NCI-H748 (cell line): Measurements from ENCODE around the gene MPZ.

Experiments
- DNase-seq: peaks from one replicate; lab custom pipeline; 2025; ENCODE audit not compliant: unreplicated experiment; lab: John Stamatoyannopoulos, UW

Gene MPZ

DNA sequence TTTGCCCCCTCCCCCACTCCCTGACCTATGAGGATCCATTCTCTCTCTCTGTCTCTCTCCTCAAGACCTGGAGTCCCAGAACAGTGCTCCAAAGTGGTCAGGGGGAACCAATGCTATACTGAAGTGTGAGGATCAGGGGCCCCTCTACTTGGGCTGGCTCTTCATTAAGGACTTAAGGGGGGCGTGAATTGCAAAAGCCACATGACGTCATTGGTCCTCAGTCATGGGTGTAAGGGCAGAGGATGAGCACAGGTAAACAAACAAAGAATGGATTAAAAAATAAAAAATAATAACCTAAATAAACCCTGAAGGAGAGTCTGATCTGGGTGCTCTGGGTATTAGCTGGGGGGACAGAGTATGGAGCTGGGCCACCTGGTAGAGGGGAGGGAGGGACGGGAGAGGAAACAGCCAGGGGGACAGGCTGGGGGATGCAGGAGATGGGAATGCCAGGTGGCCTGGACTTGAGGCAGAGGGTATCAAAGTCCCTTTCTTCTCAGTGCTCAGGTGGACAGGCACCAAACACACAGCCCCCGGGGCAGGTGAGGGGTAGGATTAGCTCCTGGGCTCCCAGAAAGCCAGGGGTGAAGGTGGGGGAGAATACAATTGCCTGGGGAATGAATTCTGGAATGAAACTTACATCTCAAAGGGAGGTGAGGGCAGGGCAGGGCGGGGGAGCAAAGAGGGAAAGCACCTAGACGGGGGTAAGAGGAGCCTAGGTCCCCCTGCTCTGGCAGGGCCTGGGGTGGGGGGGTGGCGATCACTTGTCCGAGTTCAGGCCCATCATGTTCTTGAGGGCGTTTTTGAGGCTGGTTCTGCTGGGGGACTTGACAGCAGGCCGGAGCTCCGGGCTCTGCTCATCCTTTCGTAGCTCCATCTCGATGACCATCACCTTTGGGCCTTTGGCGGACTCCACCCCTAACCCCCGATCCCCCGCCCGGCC lies 4.6 kb downstream of the MPZ start:
- DNase-seq, result no peak

DNA sequence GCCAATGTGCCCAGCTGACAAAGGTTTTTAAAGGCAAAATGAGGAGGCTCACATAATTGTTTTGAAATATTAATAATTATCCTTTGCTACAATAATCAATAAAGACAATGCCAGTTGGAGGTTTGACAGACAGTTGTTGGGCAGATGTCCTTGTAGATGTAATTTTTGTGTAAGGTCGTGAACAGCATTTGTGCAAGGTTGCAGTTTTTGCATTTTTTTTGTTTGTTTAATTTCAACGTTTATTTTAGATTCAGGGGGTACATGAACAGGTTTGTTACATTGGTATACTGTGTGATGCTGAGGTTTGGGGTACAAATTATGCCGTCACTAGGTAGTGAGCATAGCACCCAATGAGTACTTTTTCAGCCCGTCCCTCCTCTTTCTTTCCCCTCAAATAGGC lies 9.3 kb downstream of the MPZ start:
- no peak for DNase-seq

DNA sequence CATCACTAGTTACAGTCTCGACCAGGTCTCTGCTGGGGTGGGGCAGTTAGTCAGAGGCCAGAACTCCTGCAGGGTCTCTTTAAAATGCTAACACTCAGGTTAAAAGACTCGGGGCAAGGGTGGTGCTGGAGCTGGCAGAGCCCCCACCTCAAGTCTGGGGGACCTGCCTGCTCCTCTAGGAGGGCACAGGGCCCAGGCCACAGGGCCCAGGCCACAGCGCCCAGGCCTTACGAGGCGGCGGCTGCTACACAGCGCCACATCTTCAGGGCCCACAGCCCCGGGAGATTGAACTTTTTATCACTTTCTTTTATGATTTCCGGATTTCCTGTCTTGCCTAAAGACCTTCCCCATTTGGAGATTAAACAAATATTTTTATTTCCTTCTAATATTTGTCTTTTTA lies 10.4 kb downstream of the MPZ start:
- no peak for DNase-seq

DNA sequence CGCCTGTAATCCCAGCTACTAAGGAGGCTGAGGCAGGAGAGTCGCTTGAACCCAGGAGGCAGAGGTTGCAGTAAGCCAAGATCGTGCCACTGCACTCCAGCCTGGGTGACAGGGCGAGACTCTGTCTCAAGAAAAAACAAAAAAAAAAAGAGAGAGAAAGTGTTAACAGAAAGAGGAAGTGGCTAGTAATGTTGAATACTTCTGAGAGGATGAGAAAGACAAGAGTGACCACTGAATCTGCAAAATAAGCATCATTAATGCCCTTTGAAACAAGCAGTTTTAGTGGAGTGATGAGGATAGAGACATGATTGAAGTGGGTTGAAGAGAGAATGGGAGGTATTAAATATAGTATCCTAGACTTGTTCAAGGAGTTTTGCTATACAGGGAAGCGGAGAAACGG lies 11.7 kb downstream of the MPZ start:
- no peak for DNase-seq

DNA sequence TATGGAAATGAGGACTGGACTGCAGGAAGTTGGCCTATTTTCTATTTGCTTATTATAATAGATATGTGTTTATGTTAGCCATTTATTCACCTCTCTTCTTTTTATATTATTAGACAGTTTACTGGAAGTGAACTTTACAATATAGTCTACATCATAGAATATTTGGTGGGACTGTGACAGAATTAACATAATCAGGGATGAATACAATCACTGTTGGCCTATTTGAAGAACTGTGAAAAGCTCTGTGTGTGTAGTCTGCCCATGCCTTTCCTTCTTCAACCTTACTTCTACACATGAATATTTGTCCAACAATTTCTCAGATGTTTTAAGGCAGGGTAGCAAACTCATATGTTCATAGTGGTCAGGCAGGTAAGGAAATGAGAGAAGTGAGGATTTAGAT lies 12.4 kb downstream of the MPZ start:
- DNase-seq, result no peak

DNA sequence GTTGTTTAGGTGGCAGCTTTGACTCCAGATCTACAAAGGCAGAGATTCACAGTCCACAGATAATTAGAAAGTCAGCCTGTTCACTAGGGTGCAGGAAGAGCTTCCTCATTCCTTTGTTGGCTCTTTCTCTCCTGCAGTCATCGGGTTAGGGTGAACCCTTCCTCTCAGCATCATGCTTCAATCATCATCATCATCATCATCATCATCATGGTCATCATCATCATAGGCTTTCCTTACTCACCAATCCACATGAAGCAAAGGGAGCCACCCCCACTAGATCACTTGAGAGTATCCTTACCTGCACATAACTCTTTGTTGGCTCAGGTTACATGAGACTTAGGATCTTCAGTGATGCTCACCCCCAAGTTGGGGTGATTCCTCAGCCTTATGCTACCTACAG lies 19.0 kb downstream of the MPZ start:
- DNase-seq, result no peak

DNA sequence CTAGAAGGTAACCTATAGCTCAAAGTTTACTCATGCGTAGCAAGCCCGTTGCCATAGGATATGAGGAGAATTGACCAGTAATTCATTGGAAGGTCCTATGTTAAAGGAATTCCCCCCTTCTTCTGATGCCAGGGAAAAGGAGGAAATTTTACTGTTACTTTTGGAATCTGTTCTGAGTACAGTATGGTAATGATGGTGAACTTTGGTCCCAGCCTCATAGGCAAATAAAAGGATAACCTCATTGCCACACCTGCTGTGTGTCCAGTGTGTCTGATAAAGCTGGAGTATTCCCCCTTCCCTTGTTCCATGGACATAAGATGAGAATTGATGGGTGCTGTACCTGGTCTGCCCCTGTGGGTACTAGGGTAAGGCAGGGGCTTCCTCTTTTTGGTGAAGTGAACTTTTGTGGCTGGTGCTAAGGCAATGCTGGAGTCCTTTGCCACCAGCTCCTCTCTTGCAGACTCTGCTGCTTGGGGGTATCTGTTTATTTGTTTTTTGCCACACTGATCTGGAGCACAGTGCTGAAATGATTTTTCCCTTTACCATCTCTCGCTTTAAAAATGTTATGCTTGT lies 22.2 kb downstream of the MPZ start:
- DNase-seq, result no peak

DNA sequence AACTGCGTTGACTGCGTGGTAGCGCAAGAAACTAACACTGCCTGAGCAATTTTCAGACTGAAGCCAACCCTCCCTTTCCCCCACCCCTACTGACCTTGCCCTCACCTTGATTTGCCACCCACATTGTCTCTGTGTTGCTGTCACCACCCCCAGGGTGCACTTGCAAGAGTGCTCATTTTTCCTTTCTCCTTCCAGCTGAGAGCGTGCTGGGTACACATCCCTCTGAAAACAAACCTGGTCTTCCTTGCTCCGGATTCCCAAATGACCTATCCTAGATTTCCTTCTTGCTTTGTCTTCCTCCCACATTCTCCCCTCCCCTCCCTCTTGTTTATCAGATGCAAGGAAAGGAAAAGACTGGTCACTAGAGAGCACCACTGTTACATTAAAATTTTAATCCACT lies 24.2 kb downstream of the MPZ start:
- DNase-seq, result no peak

DNA sequence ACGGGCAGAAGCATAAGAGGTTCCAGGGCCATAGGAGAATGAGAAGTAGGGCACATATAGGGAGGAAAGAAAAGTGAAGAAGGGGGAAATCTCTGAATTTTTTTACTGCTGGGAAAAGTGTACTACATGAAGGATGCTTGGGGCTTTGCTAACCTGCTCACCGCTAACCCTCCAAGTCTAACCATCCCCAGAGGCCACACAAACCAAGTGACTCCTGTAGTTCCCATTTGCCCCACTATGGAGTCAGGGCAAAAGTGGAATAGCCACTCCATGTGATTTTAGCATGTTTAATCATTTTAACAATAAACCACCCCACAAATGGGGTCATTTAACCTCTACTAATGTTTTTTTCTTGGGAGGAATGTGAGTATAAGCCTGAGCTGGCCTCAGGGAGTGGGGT lies 24.7 kb downstream of the MPZ start:
- no peak for DNase-seq

DNA sequence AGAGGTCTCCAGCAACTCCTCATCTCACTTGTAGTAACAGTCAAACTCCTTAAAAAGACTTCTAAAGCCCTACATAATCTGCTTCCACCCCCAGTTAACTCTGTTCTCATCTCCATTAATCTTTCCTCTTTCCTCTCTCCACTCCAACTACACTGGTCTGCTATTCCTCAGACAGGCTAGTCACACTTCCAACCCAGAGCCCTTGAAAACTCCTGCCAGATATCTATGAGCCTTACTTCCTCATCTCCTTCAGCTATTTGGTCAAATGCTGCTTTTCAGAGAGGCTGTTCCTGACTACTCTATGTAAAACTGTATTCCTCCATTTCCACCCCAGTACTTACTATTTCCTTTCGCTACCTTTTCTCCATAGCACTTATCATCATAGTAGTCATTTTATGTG lies 26.8 kb downstream of the MPZ start:
- no peak for DNase-seq

DNA sequence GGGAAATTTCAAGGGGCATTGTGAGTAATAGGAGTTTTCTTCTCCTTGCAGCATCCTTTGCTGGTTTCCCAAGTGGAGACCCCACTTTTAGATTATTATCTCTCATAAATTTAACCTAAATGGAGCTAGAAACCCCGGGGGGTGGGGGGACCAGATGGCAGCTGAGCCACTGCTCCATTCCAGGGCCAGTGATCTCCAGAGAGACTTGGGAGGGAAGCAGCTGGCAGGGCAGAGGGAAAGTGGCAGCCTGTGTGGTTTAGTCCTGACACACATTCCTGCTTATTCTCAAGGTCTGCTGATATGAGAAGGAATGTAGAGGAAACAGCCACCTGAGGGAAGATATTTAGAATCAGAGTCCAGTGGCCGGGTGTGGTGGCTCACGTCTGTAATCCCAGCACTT lies 34.9 kb downstream of the MPZ start:
- no peak for DNase-seq

DNA sequence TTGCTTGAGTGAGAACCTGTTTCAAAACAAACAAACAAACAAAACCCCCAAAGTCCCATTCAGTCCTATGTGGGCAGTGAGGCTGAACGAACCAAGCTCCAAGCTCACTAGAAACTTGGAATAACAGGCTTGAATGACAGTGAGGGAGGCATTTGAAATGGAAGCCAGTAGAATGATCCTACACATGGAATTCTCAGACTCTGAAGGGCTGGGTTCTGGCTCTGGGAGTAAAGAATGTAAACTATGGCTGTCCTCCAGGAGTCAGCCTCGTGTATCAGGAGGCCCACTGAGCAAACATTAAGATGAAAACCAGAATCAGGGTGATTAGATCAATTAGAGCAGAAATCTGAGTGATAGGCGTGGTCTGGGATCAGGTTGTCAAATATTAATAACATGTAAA lies 36.4 kb downstream of the MPZ start:
- DNase-seq, result no peak

DNA sequence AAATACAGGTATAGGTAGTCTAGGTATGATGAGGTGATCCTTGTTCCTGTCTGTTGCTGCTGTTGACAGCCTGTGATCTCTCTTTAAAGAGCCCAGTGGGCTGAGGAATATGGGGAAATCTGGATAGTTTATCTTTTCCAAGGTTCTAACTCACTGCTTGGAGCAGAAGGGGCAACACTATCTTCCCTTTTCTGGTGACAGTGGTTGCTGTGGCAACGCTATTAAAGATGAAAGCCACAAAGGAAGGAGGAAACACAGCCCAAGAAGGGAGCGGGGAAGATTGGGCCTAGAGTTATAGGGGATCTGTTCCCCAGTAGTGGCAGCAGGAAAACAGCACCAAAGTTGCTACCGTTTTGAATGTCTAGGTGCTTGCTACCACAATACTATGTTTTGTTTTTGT lies 42.4 kb downstream of the MPZ start:
- no peak for DNase-seq

DNA sequence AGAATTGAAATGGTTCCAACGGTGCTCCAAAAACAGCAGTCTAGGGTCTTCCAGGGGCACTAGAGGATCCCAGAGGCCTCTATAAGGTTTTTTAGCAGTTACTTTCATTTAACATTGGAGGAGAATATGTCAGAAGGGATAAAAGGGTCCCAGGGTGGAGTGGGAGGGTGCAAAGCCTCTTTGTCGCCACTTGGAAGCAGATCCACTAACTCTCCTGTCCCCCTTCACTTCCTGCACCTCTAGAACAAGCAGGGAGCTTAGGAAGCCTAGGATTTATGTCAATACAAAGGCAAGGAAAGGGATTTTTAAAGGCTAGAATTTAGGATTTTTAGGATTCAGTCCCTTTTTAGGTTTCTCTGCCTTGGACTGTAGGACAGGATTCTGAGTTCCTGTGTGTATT lies 42.9 kb downstream of the MPZ start:
- no peak for DNase-seq

DNA sequence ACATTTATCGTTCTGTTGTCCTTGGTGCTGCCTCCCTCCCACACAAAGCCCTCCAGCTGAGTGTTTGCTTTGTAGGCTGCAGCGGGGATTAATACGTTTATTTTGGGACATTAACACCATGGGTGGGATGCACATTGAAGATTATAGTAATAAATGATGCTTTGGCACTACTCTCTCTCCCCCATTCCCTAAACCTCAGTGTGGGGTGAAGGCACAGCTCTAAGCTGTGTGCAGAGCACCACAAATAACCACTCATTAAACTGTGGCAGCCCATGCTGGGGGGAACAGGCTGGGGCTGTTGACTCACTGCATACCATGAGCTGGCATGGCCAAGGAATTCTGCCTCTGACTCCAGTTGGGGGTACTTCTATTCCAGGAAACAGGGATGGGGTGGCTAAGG lies 43.6 kb downstream of the MPZ start:
- peak; percentile 54 for DNase-seq

DNA sequence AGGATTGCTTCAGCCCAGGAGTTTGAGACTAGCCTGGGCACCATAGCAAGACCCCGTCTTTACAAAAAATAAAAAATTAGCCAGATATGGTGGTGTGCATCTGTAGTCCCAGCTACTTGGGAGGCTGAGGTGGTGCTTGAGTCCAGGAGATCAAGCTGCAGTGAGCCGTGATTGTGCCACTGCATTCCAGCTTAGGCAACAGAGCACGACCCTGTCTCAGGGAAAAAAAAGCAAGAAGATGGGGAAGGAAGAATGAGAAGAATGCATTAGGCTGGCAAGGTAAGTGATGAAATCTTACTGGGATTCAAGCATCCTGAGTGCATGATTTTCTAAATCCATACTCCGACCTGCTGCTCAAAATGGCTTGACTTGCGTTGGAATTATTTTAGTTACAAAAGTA lies 44.5 kb downstream of the MPZ start:
- no peak for DNase-seq

DNA sequence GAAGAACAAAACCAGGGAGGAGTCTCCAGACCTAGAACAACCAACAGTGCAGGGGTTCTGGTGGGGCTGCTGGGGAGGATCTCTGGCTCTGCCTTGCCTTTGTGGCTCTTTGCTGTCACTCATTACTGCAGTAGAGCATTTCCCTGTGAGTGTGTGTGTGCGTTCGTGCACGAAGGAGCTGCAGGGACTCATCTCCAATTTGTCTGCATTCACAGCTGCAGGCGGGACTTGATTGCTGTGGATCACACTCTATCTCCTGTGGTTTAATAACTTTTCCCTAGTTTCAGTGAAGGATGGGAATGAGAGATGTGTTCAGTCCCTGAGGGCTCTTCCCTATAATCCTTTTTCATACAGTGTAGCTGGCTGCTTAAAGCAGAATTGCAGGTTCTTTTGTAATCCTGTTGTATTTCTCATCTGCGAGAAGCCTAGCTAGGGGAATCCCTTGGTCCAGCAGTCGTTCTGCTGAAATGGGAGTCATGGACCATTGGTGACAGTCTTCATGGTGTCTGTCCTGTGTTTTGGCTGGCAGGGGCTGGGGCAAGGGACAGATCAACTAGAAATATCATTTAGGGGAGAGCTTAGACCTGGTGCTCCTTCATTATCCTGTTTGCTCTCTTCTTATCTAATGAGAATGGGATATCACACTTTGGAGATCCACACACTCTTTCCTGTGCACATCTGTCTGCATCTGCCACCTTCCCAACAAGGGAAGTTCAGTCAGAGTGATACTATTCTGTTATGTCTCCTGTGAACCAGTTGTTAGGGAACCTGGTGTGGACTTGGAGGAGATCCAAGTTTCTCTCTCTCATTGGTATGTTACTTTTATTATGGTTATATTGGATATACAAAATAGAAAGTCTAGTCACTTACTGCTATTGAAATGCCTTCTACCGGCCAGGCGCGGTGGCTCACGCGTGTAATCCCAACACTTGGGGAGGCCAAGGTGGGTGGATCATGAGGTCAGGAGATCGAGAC lies 48.2 kb downstream of the MPZ start:
- DNase-seq, result peak; percentile 9

DNA sequence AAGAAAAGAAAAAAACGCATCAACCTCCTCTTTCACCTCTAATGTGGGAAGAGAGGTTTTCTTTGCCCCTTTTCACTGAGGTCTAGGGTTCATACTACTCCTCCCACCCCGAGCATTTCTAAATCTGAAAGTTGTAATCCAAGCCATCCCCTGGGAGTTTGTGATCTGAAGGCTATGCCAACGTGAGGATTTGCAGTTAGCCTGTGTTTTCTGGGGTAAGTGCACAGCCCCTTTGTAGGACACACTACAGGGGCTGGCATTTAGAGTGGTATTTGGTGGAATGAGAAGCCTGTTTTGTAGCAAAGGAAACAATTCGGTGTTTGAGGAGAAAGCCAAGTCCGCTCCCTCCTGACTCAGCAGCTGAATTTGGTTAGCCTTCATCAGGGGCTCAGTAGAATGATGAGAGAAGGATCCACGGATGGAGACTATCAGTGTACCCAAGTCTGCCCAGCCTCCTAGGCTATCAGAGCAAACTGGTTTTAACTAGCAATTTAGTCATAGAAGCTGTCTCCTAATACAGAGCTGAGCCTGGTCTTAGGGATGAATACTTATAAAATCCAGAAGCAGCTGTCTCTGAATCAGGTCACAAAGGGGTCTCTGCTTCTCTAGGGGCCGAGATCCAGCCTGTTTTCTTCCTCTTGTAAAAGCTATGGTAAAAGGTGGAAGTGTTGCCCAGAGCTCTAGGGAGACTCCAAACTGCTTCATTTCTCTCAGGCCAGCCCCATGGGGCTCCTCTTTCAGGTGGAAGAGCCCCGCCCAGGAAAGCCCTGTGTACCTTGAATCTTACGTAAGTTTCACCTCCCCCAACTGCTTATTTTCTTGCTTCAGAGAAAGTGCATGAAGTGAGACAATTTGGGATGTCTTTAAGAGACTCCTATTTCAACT lies 49.1 kb downstream of the MPZ start:
- DNase-seq, result peak; percentile 9

DNA sequence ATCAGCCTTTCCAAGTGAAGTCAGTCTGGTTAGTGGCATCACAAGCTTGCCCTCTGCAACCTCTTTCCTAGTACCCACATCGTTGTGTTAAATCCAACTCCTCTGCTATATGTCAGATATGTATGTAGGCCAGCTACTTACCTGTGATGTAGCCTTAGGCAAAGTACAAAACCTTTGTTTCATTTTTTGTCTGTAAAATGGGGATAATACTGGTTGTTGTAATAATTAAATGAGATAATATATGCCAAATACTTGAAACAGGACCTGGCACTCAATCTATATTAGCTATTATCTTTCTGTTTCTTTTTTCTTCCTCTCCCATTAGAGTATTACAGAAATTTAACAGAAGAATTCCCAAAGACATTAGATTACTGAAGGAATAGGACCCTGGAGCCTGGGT lies 50.0 kb downstream of the MPZ start:
- no peak for DNase-seq

DNA sequence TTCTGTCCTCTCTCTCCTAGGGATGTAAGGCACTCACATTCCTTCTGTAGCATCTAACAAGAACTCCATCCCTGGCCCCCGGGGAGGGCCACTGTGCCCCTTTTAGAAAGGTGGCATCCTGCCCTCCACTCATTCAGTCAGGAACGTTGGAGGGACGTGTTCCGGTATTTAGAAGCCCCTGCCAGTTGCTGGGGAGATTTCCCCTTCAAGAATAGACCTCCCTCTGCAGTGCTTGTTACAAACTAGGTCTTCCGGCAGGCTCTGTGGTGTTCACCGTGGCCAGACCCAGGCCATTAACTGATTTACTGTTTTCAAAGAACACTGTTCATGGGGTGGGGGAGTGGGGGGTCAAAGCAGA lies 50.4 kb downstream of the MPZ start:
- peak; percentile 20 for DNase-seq
